WTC11 (cell line): ENCODE data around the gene SPEM3. TPM values are rescaled to one million over a fixed set of nuclear protein-coding genes. Genes with fewer than 3 reads are reported as not detected.
A peak's percentile ranks its signal among the peaks of the same experiment; 100 is the strongest.

Experiments
- ATAC-seq: fragments of 200-7000 bp; cut with Tn5 transposase; 2 replicates; pipeline ENCODE4 v1.10.0; 2021; ENCODE audit warnings: mild to moderate bottlenecking, moderate library complexity
- CTCF ChIA-PET: fragments of 300-600 bp; sonication (Branson Sonifier 250); formaldehyde crosslinking; loops from one replicate; lab custom pipeline; 2021; ENCODE audit warnings: antibody characterized with exemption; lab: Charles Lee
- POLR2A ChIA-PET: fragments of 350-600 bp; sonication (Branson Sonifier 250); formaldehyde crosslinking; loops from one replicate; lab custom pipeline; 2021; ENCODE audit warnings: antibody characterized with exemption; lab: Charles Lee
- DNase-seq: peaks from one replicate; pipeline ENCODE4 v3.0.0; 2021; ENCODE audit warnings: low spot score
- H3K27ac Mint-ChIP-seq: 2 replicates; pipeline ENCODE4 v1.8.0; 2021; ENCODE audit warnings: mixed read lengths
- H3K27me3 Mint-ChIP-seq: 2 replicates; pipeline ENCODE4 v1.8.0; 2021; ENCODE audit warnings: low read depth, mild to moderate bottlenecking, moderate library complexity, mixed read lengths
- H3K36me3 Mint-ChIP-seq: 2 replicates; pipeline ENCODE4 v1.8.0; 2021; ENCODE audit warnings: mixed read lengths
- H3K4me1 Mint-ChIP-seq: 2 replicates; pipeline ENCODE4 v1.8.0; 2022; ENCODE audit warnings: mixed read lengths
- H3K4me3 Mint-ChIP-seq: 2 replicates; pipeline ENCODE4 v1.8.0; 2021; ENCODE audit warnings: mild to moderate bottlenecking, moderate library complexity, mixed read lengths
- H3K9me3 Mint-ChIP-seq: 2 replicates; pipeline ENCODE4 v1.8.0; 2021; ENCODE audit warnings: mixed read lengths
- AR ChIP-seq: fragments of 250-450 bp; sonication (Bioruptor Pico); IDR thresholded peaks from 2 replicates; pipeline ENCODE4 v1.9.0; 2021; ENCODE audit warnings: mild to moderate bottlenecking
- ATF1 ChIP-seq: sonication (generic); formaldehyde crosslinking; IDR thresholded peaks from 2 replicates; pipeline ENCODE4 v1.8.1; 2023; ENCODE audit warnings: mild to moderate bottlenecking, moderate library complexity, missing genetic modification reagents
- E2F4 ChIP-seq: sonication (generic); formaldehyde crosslinking; IDR thresholded peaks from 2 replicates; pipeline ENCODE4 v1.8.1; 2022; ENCODE audit warnings: low read depth, mild to moderate bottlenecking, moderate library complexity, missing genetic modification reagents, borderline replicate concordance
- GTF2I ChIP-seq: fragments of 250-450 bp; sonication (Bioruptor Pico); conservative IDR thresholded peaks from 2 replicates; pipeline ENCODE4 v1.4.0; 2021; ENCODE audit warnings: mild to moderate bottlenecking
- IRF2 ChIP-seq: sonication (generic); formaldehyde crosslinking; IDR thresholded peaks from 2 replicates; pipeline ENCODE4 v1.8.0; 2022; ENCODE audit warnings: low read depth, missing genetic modification reagents, borderline replicate concordance
- JUN ChIP-seq: sonication (generic); formaldehyde crosslinking; IDR thresholded peaks from 2 replicates; pipeline ENCODE4 v1.8.0; 2023; ENCODE audit warnings: mild to moderate bottlenecking, missing genetic modification reagents
- NFYB ChIP-seq: sonication (generic); formaldehyde crosslinking; conservative IDR thresholded peaks from 2 replicates; pipeline ENCODE4 v1.8.0; 2022; ENCODE audit warnings: low read depth, missing genetic modification reagents
- NR3C1 ChIP-seq: sonication (generic); formaldehyde crosslinking; conservative IDR thresholded peaks from 2 replicates; pipeline ENCODE4 v1.8.1; 2023; ENCODE audit warnings: low read depth, mild to moderate bottlenecking, missing genetic modification reagents
- SP1 ChIP-seq: sonication (generic); formaldehyde crosslinking; conservative IDR thresholded peaks from 2 replicates; pipeline ENCODE4 v1.8.1; 2022; ENCODE audit warnings: missing genetic modification reagents
- ZNF263 ChIP-seq: sonication (generic); formaldehyde crosslinking; IDR thresholded peaks from 2 replicates; pipeline ENCODE4 v1.8.1; 2022; ENCODE audit warnings: low read depth, mild to moderate bottlenecking, moderate library complexity, missing genetic modification reagents
- ZNF416 ChIP-seq: fragments of 250-450 bp; sonication (Bioruptor Pico); IDR thresholded peaks from 2 replicates; pipeline ENCODE4 v1.9.0; 2021; ENCODE audit warnings: mild to moderate bottlenecking, inconsistent platforms
- total RNA-seq: library from RNA; stranded (reverse); gene quantifications from 3 replicates; pipeline ENCODE4 v1.2.3, GENCODE V29; 2021
- TF ChIP-seq, protein P1 (sequence below): sonication (generic); formaldehyde crosslinking; IDR thresholded peaks from 2 replicates; pipeline ENCODE4 v1.8.1; 2023; ENCODE audit warnings: mild to moderate bottlenecking, moderate library complexity, missing genetic modification reagents
- TF ChIP-seq, protein P2 (sequence below): fragments of 200-600 bp; IDR thresholded peaks from 2 replicates; pipeline ENCODE4 v1.8.0; 2022; ENCODE audit warnings: antibody characterized with exemption
- TF ChIP-seq, protein P3 (sequence below): sonication (generic); formaldehyde crosslinking; IDR thresholded peaks from 2 replicates; pipeline ENCODE4 v1.8.1; 2023; ENCODE audit warnings: mild to moderate bottlenecking, missing genetic modification reagents, moderate library complexity

The SPEM3 gene
- total RNA-seq, 1 experiment from 2014 or later = not detected

DNA sequence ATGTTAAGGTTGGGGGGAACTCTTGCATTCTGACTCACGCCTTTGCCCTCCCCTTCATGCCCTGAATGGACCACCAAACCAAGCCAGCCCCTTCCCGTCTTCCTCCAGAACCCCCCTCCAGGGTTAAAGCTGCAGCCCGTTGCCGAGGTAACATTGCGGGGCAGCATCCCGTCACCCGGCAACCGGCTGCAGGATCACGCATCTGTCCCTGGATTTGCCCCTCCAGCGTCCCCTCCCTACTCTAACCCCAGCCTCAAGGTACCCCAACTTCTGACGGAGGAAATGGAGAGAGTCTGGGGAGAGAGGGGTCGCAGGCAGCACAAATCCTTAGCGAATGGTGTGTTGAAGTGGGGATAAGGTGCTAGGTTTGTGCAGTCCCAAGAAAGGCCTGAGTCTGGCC is 21.6 kb upstream of the SPEM3 start (continued):
- TF ChIP-seq, protein P1, sequence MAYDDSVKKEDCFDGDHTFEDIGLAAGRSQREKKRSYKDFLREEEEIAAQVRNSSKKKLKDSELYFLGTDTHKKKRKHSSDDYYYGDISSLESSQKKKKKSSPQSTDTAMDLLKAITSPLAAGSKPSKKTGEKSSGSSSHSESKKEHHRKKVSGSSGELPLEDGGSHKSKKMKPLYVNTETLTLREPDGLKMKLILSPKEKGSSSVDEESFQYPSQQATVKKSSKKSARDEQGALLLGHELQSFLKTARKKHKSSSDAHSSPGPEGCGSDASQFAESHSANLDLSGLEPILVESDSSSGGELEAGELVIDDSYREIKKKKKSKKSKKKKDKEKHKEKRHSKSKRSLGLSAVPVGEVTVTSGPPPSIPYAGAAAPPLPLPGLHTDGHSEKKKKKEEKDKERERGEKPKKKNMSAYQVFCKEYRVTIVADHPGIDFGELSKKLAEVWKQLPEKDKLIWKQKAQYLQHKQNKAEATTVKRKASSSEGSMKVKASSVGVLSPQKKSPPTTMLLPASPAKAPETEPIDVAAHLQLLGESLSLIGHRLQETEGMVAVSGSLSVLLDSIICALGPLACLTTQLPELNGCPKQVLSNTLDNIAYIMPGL (CRISPR knock-in tag) = no peak
- TF ChIP-seq ZNF263 (CRISPR knock-in tag) = no peak
- TF ChIP-seq, protein P2, sequence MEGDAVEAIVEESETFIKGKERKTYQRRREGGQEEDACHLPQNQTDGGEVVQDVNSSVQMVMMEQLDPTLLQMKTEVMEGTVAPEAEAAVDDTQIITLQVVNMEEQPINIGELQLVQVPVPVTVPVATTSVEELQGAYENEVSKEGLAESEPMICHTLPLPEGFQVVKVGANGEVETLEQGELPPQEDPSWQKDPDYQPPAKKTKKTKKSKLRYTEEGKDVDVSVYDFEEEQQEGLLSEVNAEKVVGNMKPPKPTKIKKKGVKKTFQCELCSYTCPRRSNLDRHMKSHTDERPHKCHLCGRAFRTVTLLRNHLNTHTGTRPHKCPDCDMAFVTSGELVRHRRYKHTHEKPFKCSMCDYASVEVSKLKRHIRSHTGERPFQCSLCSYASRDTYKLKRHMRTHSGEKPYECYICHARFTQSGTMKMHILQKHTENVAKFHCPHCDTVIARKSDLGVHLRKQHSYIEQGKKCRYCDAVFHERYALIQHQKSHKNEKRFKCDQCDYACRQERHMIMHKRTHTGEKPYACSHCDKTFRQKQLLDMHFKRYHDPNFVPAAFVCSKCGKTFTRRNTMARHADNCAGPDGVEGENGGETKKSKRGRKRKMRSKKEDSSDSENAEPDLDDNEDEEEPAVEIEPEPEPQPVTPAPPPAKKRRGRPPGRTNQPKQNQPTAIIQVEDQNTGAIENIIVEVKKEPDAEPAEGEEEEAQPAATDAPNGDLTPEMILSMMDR = no peak

GRCh38 chr17:7407485-7408251 is 21.0 kb upstream of the SPEM3 start, which contains the start of gene NLGN2:
Gene NLGN2, plus strand, starts transcription at chr17:7407845. Its CDS starts 411 bp downstream, at chr17:7408256.
- ChIA-PET CTCF (interaction anchor here (0.7 to 3.5 kb wide), 7 partner anchors 14 to 153 kb away, joined by 3 to 25 read pairs (median 7); partner anchors contain the start of gene PLSCR3), POLR2A (interaction anchor here (0.8 to 1.8 kb wide), 3 partner anchors 14 to 76 kb away, joined by 3 to 5 read pairs (median 4); partner anchors contain the start of genes CHRNB1 and PLSCR3)
- H3K9me3 Mint-ChIP-seq = no peaks in the 10 kb centered on the region
- no peak for ATAC-seq
- H3K27me3 Mint-ChIP-seq = no peaks in the 10 kb centered on the region; the same call in 1 of the 2 replicates
- TF ChIP-seq, protein P3, sequence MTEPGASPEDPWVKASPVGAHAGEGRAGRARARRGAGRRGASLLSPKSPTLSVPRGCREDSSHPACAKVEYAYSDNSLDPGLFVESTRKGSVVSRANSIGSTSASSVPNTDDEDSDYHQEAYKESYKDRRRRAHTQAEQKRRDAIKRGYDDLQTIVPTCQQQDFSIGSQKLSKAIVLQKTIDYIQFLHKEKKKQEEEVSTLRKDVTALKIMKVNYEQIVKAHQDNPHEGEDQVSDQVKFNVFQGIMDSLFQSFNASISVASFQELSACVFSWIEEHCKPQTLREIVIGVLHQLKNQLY (CRISPR knock-in tag) = no peak
- no peak for TF ChIP-seq NFYB (CRISPR knock-in tag)
- TF ChIP-seq SP1 (CRISPR knock-in tag) = no peak
- no peak for TF ChIP-seq E2F4 (CRISPR knock-in tag)
- no peak for TF ChIP-seq ZNF263 (CRISPR knock-in tag)
- TF ChIP-seq ZNF416 = no peak
- TF ChIP-seq NR3C1 = no peak
- TF ChIP-seq IRF2 (CRISPR knock-in tag) = no peak
- no peak for TF ChIP-seq GTF2I (CRISPR knock-in tag)
- TF ChIP-seq ATF1 = no peak
- no peak for TF ChIP-seq AR
- no peak for TF ChIP-seq JUN (CRISPR knock-in tag)
- H3K4me3 Mint-ChIP-seq = peak within 1 kb of the TSS; percentile 53
- peaks cover 19% of the 10 kb centered on the region for H3K36me3 Mint-ChIP-seq
- no peak within 1 kb of the TSS for H3K27ac Mint-ChIP-seq
- no peak for DNase-seq
- H3K4me1 Mint-ChIP-seq = peaks cover 35% of the 10 kb centered on the region
